Ovary (tissue), 9 donors: ENCODE data around the gene DOCK4. TPM values are rescaled to one million over a fixed set of nuclear protein-coding genes. Genes with fewer than 3 reads are reported as not detected.

Experiments
- DNase-seq, 5 donors: peaks; one replicate each; pipeline ENCODE4 v3.0.0-alpha.2; 2019 to 2020
- H3K27ac ChIP-seq, 2 donors: fragments of 200-600 bp; one replicate each; pipeline versions ENCODE4 v1.5.1 to v1.8.0; 2019 to 2022
- H3K27me3 ChIP-seq: fragments of 200-600 bp; one replicate; pipeline ENCODE4 v1.8.0; 2022
- H3K36me3 ChIP-seq: fragments of 200-600 bp; sonication (generic); one replicate; pipeline ENCODE4 v1.5.1; 2019
- H3K4me1 ChIP-seq: one replicate; pipeline ENCODE4 v1.8.1; 2013; ENCODE audit warnings: mild to moderate bottlenecking, moderate library complexity; ENCODE audit not compliant: insufficient read depth
- H3K4me3 ChIP-seq: fragments of 200-600 bp; sonication (generic); one replicate; pipeline ENCODE4 v1.5.1; 2017
- H3K9me3 ChIP-seq, 2 donors: fragments of 200-600 bp in 1 of 2; sonication (generic) in 1 of 2; one replicate each; pipeline versions ENCODE4 v1.5.1 to v1.8.1; 2013 to 2019; ENCODE audit warnings: mild to moderate bottlenecking in 1 of 2, moderate library complexity in 1 of 2
- CTCF ChIP-seq, 3 donors: fragments of 450-650 bp in 2 of 3; fragments of 200-600 bp in 1 of 3; IDR thresholded peaks; one replicate each; pipeline versions ENCODE4 v1.5.1 to v1.8.0; 2016 to 2022; ENCODE audit warnings: antibody characterized with exemption in 3 of 3, mild to moderate bottlenecking in 1 of 3
- EP300 ChIP-seq: sonication (generic); formaldehyde crosslinking; IDR thresholded peaks from one replicate; pipeline ENCODE4 v1.6.1; 2017; ENCODE audit warnings: antibody characterized with exemption
- POLR2A ChIP-seq: fragments of 450-650 bp; IDR thresholded peaks from one replicate; pipeline ENCODE4 v1.6.1; 2017; ENCODE audit warnings: antibody characterized with exemption, mild to moderate bottlenecking, moderate library complexity
- WGBS, 3 donors: extraction: QIAGEN DNeasy Blood & Tissue Kit in 1 of 3; methylation state at CpG; one replicate each; pipeline versions ENCODE4 v1.1.5 to v1.1.7; 2013 to 2017; 5-methylcytosine and 5-hydroxymethylcytosine counted together
- intact Hi-C, 4 donors: fragments of 100-400 bp; cut with DNase I; formaldehyde crosslinking; loops; one replicate each; pipeline versions ENCODE4 v1.11.0 to v1.15.1; 2022 to 2023
- polyA plus RNA-seq, 2 donors: library from polyadenylated mRNA; stranded (reverse); fragments of 200-250 nt in 1 of 2; fragments of 350-450 nt in 1 of 2; fragmentation: Illumina TruSeq in 1 of 2; extraction: RNeasy Lipid Tissue Mini Kit (QIAGEN cat#74804) in 1 of 2; gene quantifications; one replicate each; pipeline ENCODE4 v1.2.3, GENCODE V29; 2013 to 2014
- total RNA-seq, 7 donors: library from RNA; depleted of rRNA in 2 of 7; stranded (reverse); fragments of >200 nt in 2 of 7; fragmentation: NEBNext Ultra II Directional in 3 of 7; extraction: Animal tissue kit (Norgen Biotek cat#: 25700) in 3 of 7; gene quantifications; one replicate each; pipeline versions ENCODE4 v1.1.0 to v1.2.4, GENCODE V29; 2016 to 2023
- donor health status: DM: no; HTN: no; CAD: no; lungs with moderate emphysema.
- donor health status: DM: no; HTN: no; CAD: no.
- donor health status: Bipolar disorder and iron deficiency.
- donor health status: DM: yes; HTN: yes; CAD: no.
- donor health status: DM: no; HTN: no; CAD: no.
- donor health status: DM: yes; HTN: yes; CAD: no.

The DOCK4 gene
- total and polyA plus RNA-seq, 9 donors = 9.5 to 39.7 (median 27.3) TPM

- DNase-seq = no peak
- 97 to 100% (median 97%) methylated on average over 1 of the region's 1 CpG for WGBS, 3 donors
- TF ChIP-seq POLR2A (no peak), CTCF (IDR thresholded peaks at IDR 0.05) (no peak), EP300 (no peak)
- Histone ChIP-seq H3K36me3 (no peaks in the 10 kb centered on the region), H3K4me3 (no peak overlapping the region), H3K27me3 (no peaks in the 10 kb centered on the region), H3K9me3 (no peaks in the 10 kb centered on the region), H3K27ac (no peak overlapping the region), H3K4me1 (no peaks in the 10 kb centered on the region)
- intact Hi-C loops = no loop called here
These were observed 167.8 kb downstream of the DOCK4 start for GRCh38 chr7:112038353-112038752.

- H3K27ac ChIP-seq = no peak overlapping the region
- no peaks in the 10 kb centered on the region for H3K36me3 ChIP-seq
- H3K4me3 ChIP-seq = no peak overlapping the region
- intact Hi-C loops = no loop called here
- TF ChIP-seq EP300 (no peak), POLR2A (no peak)
- H3K27me3 ChIP-seq = no peaks in the 10 kb centered on the region
- no peak for DNase-seq
- H3K4me1 ChIP-seq = no peaks in the 10 kb centered on the region
- WGBS, 3 donors = 27 to 57% (median 33%) methylated on average over 2 of the region's 2 CpGs
- no peaks in the 10 kb centered on the region for H3K9me3 ChIP-seq
These were observed 170.1 kb downstream of the DOCK4 start for GRCh38 chr7:112036071-112036470.

DNA sequence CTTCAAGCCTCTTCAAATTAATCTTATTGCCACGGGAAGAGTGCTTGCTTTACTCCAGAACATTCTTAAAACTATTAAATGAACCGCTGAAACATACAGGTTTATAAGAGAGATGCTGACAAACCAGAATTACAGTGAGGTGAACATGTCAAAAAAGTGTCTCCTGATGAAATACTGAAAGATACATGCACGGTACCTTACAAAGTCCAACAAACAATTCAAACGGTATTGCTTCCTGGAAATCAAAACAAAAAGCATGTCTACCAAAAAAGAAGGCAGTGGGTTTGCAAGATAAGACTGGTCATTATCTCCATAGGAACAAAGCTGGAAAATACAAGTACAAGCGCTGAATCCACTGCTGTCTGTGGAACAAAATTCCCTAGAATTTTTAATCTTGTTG, 174.5 kb downstream of the DOCK4 start:
- intact Hi-C loops = no loop called here
- Histone ChIP-seq H3K27me3 (no peaks in the 10 kb centered on the region), H3K9me3 (no peaks in the 10 kb centered on the region), H3K27ac (no peak overlapping the region), H3K4me3 (no peak overlapping the region), H3K36me3 (no peaks in the 10 kb centered on the region), H3K4me1 (no peaks in the 10 kb centered on the region)
- WGBS, 3 donors = 78 to 85% (median 80%) methylated on average over 5 of the region's 5 CpGs
- TF ChIP-seq EP300 (no peak), POLR2A (no peak), CTCF (IDR thresholded peaks at IDR 0.05) (no peak)
- DNase-seq = no peak

DNA sequence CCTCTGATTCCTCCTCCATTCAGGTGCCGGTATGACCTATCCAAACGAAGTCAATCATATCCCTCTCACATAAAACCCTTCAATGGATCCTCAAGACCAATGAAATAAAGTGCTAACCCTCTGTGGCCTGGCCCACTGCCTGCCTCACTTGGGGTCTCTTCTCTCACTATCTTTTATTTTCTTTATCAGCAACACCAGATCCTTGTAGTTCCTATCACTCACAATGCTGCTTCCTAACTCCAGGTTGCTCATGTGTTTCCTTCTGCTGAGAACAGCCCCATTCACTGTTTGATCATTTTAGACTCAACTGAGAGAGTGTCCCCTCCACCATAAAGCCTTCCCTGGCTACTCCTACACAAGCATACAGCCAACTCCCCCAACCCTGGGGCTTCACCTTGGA, 180.6 kb downstream of the DOCK4 start:
- no peaks in the 10 kb centered on the region for H3K9me3 ChIP-seq
- TF ChIP-seq POLR2A (no peak), CTCF (IDR thresholded peaks at IDR 0.05) (no peak), EP300 (no peak)
- no peak for DNase-seq
- H3K36me3 ChIP-seq = no peaks in the 10 kb centered on the region
- no peaks in the 10 kb centered on the region for H3K27me3 ChIP-seq
- intact Hi-C loops = no loop called here
- WGBS, 3 donors = 96 to 97% (median 96%) methylated on average over 2 of the region's 2 CpGs
- H3K4me3 ChIP-seq = no peak overlapping the region
- no peak overlapping the region for H3K27ac ChIP-seq
- H3K4me1 ChIP-seq = peaks cover 10% of the 10 kb centered on the region

DNA sequence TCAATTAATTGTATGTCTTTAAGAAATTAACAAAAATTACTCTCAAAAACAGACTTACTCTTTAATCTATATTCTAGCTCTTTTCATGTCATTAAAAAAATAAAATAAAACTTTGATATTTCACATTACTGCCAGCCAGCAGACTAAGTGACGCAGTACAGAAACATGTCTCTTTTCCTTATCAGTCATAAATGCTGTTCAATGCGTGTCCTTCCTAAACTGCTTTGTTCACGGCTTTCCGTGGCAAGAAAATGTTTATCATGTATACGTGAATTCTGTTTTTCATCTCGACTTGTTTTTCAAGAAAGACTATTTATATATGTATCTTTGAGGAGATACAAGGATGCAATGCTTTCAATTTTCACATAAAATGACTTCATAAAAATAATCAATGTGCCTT, 182.4 kb downstream of the DOCK4 start:
- WGBS, 3 donors = 54 to 84% (median 62%) methylated on average over 6 of the region's 6 CpGs
- peak overlapping the region in 1 of 2 donors; percentile 47 for H3K27ac ChIP-seq
- H3K4me1 ChIP-seq = peaks cover 14% of the 10 kb centered on the region
- intact Hi-C loops = no loop called here
- H3K36me3 ChIP-seq = no peaks in the 10 kb centered on the region
- no peaks in the 10 kb centered on the region for H3K9me3 ChIP-seq
- H3K4me3 ChIP-seq = no peak overlapping the region
- no peak for DNase-seq
- TF ChIP-seq EP300 = no peak
- TF ChIP-seq CTCF (IDR thresholded peaks at IDR 0.05) = no peak
- no peaks in the 10 kb centered on the region for H3K27me3 ChIP-seq
